NCI-H510A (cell line): ENCODE results near the gene SDS.

Source experiments
- DNase-seq: peaks from one replicate; lab custom pipeline; 2025; lab: John Stamatoyannopoulos, UW

The SDS gene

GRCh38 chr12:113347107-113347506 is 56.6 kb downstream of the SDS start:
- DNase-seq, result no peak

GRCh38 chr12:113346353-113346752 is 57.3 kb downstream of the SDS start:
- DNase-seq, result no peak

GRCh38 chr12:113345318-113345717 is 58.4 kb downstream of the SDS start:
- no peak for DNase-seq
